ENCODE results near the gene ATAD2B.
"Not testable (repeated sequence)": the region's sequence is repeated elsewhere in the genome, so short reads cannot be mapped to it uniquely, and the experiment has no call there.

Gene ATAD2B

GRCh38 chr2:23926750-23927571, at the start of gene ATAD2B:
ATAD2B (minus strand) TSS chr2:23927123; CDS start chr2:23926770, 353 bp downstream.
- peak; percentile 60 for DNase-seq

- no peak for DNase-seq
Observed at GRCh38 chr2:23967846-23968245, 40.9 kb upstream of the ATAD2B start.

GRCh38 chr2:23954325-23955014, 27.5 kb upstream of the ATAD2B start:
- no peak for DNase-seq

GRCh38 chr2:23953625-23954024, 26.7 kb upstream of the ATAD2B start:
- DNase-seq: no peak

GRCh38 chr2:23952558-23952957, 25.6 kb upstream of the ATAD2B start:
- DNase-seq: not testable (repeated sequence)

- no peak for DNase-seq
Observed at GRCh38 chr2:23947350-23947749, 20.4 kb upstream of the ATAD2B start.

GRCh38 chr2:23944976-23945375, 18.1 kb upstream of the ATAD2B start:
- DNase-seq: no peak

GRCh38 chr2:23944527-23944926, 17.6 kb upstream of the ATAD2B start:
- DNase-seq: no peak

- DNase-seq: no peak
Observed at GRCh38 chr2:23943666-23944065, 16.7 kb upstream of the ATAD2B start.

- no peak for DNase-seq
Observed at GRCh38 chr2:23941644-23942043, 14.7 kb upstream of the ATAD2B start.

GRCh38 chr2:23940718-23941620, 14.0 kb upstream of the ATAD2B start:
- no peak for DNase-seq

GRCh38 chr2:23939987-23940717, 13.2 kb upstream of the ATAD2B start, which contains the start of gene UBXN2A:
UBXN2A (plus strand) TSS chr2:23940463; CDS start chr2:23958315, 17,852 bp downstream.
- DNase-seq: no peak

GRCh38 chr2:23934259-23934658, 7.3 kb upstream of the ATAD2B start:
- no peak for DNase-seq

- no peak for DNase-seq
Observed at GRCh38 chr2:23926290-23926749, 603 bp downstream of the ATAD2B start.

GRCh38 chr2:23925702-23926289, 1.1 kb downstream of the ATAD2B start:
- DNase-seq: no peak

- DNase-seq: no peak
Observed at GRCh38 chr2:23924589-23925359, 2.1 kb downstream of the ATAD2B start.

GRCh38 chr2:23918837-23919489, 8.0 kb downstream of the ATAD2B start:
- DNase-seq: no peak

- DNase-seq: no peak
Observed at GRCh38 chr2:23916727-23917405, 10.1 kb downstream of the ATAD2B start.

- no peak for DNase-seq
Observed at GRCh38 chr2:23915327-23915726, 11.6 kb downstream of the ATAD2B start.

GRCh38 chr2:23912054-23912453, 14.9 kb downstream of the ATAD2B start:
- no peak for DNase-seq

Measured in NCI-H1436 treated with DMSO at 0.1 percent for 48 hours (cell line).